GM12873 (cell line): ENCODE results near the gene KMT2E.

Experiments used
- CTCF ChIP-seq: IDR thresholded peaks from 2 replicates; pipeline ENCODE4 v1.5.1; 2012; ENCODE audit warnings: low read depth, mild to moderate bottlenecking, moderate library complexity, low read length, control low read depth; ENCODE audit not compliant: insufficient read depth; ENCODE audit errors: missing control alignments

KMT2E gene

GRCh38 chr7:104984585-104985258, 29.3 kb upstream of the KMT2E start:
- no peak for TF ChIP-seq CTCF

DNA sequence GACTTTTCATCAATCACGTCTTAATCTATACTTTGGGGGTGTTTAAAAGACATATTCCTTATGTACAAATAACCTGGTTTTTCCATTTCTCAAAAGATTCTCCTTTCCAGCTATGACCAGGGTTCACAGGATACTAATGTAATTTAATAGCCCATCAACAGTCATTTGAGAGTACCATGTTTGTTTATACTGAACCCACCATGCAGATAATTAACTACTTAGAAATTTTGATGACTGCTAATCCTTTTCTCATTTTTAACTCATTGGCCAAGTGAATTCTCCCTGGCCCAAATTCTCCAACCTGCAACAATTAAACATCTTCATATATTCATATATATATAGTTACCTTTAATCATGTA, 28.8 kb upstream of the KMT2E start:
- TF ChIP-seq CTCF = no peak

GRCh38 chr7:104986628-104987259, 27.3 kb upstream of the KMT2E start:
- no peak for TF ChIP-seq CTCF

DNA sequence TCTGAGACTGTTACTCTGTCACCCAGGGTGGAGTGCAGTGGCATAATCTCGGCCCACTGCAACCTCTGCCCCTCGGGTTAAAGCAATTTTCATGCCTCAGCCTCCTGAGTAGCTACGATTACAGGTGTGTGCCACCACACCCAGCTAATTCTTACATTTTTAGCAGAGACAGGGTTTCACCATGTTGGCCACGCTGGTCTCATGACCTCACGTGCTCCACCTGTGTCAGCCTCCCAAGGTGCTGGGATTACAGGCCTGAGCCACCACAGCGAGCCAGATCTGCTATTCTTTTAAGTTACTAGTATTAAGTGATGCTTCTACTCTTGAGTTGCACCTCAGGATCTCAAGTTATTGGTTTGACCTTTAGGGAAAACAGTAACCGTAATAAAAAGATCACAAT, 23.0 kb upstream of the KMT2E start:
- no peak for TF ChIP-seq CTCF

GRCh38 chr7:104992306-104992705, 21.7 kb upstream of the KMT2E start:
- TF ChIP-seq CTCF = no peak

DNA sequence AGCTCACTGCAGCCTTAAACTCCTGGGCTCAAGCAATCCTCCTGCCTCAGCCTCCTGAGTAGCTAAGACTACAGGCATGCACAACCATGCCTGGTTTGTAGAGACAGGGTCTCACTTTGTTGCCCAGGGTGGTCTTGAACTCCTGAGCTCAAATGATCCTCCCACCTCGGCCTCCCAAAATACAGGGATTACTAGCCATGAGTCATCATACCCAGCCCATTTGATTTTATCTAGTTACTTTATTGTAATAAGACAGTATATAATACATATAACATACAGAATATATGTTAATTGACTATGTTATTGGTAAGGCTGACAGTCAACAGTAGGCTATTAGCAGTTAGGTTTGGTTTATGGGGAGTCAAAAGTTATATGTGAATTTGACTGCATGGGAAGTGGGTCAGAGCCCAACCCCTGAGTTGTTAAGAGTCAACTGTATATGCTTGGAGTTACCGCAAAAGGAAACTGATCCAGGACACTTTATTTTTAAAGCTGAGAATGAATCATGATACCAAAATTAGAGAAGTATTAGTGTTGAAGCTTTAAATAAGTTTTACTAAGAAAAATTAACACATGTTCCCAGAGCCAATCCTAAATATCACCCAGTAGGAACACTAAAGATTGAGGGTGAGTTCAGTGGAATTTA, 20.7 kb upstream of the KMT2E start:
- no peak for TF ChIP-seq CTCF

- no peak for TF ChIP-seq CTCF
Observed at GRCh38 chr7:104998040-104998752, 15.8 kb upstream of the KMT2E start.
